ENCODE results near the gene SMIM22. TPM values are rescaled to one million over a fixed set of nuclear protein-coding genes. Genes with fewer than 3 reads are reported as not detected.

The SMIM22 gene
- total RNA-seq, 2 donors from 2014 or later, result not detected

DNA sequence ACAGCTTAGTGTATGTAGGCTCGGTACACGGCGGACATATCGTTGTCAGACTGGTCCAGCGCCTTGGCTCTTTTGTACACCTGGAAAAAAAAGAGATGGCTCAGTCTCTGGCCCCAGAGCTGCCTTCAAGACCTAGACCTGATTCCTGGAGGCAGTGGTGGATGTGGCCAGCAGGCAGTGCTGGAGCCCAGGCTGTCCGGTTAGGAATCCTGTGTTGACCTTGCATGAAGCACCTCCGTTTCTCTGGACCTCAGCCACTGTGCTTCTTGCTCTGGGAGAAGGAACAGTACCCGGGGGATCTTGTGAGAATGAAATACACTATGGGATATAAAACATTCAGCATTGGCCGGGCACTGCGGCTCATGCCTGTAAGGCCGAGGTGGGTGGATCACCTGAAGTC is 10.1 kb downstream of the SMIM22 start:
- Mint-ChIP-seq H3K9me3 (no peaks in the 10 kb centered on the region), H3K27ac (peak overlapping the region; percentile 44), H3K36me3 (ENCODE audit: low read depth) (peaks cover 34% of the 10 kb centered on the region), H3K27me3 (ENCODE audit: insufficient read depth) (no peaks in the 10 kb centered on the region), H3K4me3 (no peak overlapping the region), H3K4me1 (peaks cover 9% of the 10 kb centered on the region)
- Histone ChIP-seq H3K9ac (ENCODE audit: extremely low read depth, low read length, poor library complexity, severe bottlenecking) (no peak overlapping the region), H3K36me3 (ENCODE audit: control insufficient read depth, insufficient read depth, low read length) (peaks cover 43% of the 10 kb centered on the region), H3K9me3 (ENCODE audit: control insufficient read depth, low read length) (no peaks in the 10 kb centered on the region), H3K27ac (ENCODE audit: low read depth, low read length) (no peak overlapping the region), H3K4me3 (ENCODE audit: low read length) (no peak overlapping the region), H3K4me1 (ENCODE audit: control insufficient read depth, insufficient read depth, low read length) (peaks cover 9% of the 10 kb centered on the region), H3K27me3 (ENCODE audit: control insufficient read depth, insufficient read depth, low read length, poor library complexity, severe bottlenecking) (no peaks in the 10 kb centered on the region)
- DNase-seq, result no peak
- TF ChIP-seq, protein P1, sequence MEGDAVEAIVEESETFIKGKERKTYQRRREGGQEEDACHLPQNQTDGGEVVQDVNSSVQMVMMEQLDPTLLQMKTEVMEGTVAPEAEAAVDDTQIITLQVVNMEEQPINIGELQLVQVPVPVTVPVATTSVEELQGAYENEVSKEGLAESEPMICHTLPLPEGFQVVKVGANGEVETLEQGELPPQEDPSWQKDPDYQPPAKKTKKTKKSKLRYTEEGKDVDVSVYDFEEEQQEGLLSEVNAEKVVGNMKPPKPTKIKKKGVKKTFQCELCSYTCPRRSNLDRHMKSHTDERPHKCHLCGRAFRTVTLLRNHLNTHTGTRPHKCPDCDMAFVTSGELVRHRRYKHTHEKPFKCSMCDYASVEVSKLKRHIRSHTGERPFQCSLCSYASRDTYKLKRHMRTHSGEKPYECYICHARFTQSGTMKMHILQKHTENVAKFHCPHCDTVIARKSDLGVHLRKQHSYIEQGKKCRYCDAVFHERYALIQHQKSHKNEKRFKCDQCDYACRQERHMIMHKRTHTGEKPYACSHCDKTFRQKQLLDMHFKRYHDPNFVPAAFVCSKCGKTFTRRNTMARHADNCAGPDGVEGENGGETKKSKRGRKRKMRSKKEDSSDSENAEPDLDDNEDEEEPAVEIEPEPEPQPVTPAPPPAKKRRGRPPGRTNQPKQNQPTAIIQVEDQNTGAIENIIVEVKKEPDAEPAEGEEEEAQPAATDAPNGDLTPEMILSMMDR (conservative IDR thresholded peaks at IDR 0.05), result no peak
- WGBS, 2 experiments (ENCODE audit: insufficient coverage in 1 of 2, insufficient read length in 1 of 2), result 93 to 95% methylated on average over 8 to 11 of the region's 11 CpGs

DNA sequence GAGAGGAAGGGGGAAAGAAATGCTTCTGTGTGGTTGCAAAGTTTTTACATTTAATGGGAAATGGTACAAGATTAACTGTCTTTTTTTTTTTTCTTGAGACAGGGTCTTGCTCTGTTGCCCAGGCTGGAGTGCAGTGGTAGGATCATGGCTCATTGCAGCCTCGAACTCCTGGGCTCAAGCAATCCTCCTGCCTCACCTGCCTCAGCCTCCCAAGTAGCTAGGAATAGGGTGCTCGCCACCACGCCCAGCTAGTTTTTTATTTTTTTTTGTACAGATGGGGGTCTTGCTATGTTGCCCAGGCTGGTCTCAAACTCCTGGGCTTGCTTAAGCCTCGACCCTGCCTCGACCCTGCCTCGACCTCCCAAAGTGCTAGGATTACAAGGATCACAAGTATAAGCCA is 11.1 kb downstream of the SMIM22 start:
- Mint-ChIP-seq H3K36me3 (ENCODE audit: low read depth) (peaks cover 37% of the 10 kb centered on the region), H3K27ac (no peak overlapping the region), H3K9me3 (no peaks in the 10 kb centered on the region), H3K4me1 (peaks cover 9% of the 10 kb centered on the region), H3K4me3 (no peak overlapping the region), H3K27me3 (ENCODE audit: insufficient read depth) (no peaks in the 10 kb centered on the region)
- Histone ChIP-seq H3K9me3 (ENCODE audit: control insufficient read depth, low read length) (no peaks in the 10 kb centered on the region), H3K27ac (ENCODE audit: low read depth, low read length) (no peak overlapping the region), H3K9ac (ENCODE audit: extremely low read depth, low read length, poor library complexity, severe bottlenecking) (no peak overlapping the region), H3K27me3 (ENCODE audit: control insufficient read depth, insufficient read depth, low read length, poor library complexity, severe bottlenecking) (no peaks in the 10 kb centered on the region), H3K4me1 (ENCODE audit: control insufficient read depth, insufficient read depth, low read length) (peaks cover 5% of the 10 kb centered on the region), H3K36me3 (ENCODE audit: control insufficient read depth, insufficient read depth, low read length) (peaks cover 47% of the 10 kb centered on the region), H3K4me3 (ENCODE audit: low read length) (no peak overlapping the region)
- WGBS, 2 experiments (ENCODE audit: insufficient coverage in 1 of 2, insufficient read length in 1 of 2), result 94 to 96% methylated on average over 3 to 6 of the region's 6 CpGs
- DNase-seq, result no peak
- TF ChIP-seq, protein P1 (conservative IDR thresholded peaks at IDR 0.05), result no peak

DNA sequence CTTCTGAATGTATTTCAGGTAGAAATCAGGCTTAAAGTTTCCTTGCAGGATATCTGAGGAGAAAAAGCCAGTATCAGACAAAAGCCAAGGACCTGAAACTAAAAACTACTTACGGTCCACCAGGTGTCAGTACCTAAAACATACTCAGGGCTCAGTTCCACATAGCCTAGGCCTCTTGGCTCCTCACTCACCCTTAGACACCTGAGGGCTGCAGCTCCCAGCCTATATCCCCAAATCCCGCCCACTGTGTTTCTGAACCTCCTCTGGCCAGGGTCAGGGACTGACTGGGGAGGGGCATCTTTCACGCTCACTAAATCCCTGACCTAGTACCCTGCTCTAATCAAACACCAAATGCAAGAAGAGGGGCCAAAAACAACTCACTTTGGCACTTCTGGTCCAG is 16.1 kb downstream of the SMIM22 start:
- no peaks in the 10 kb centered on the region for H3K27me3 ChIP-seq (ENCODE audit: control insufficient read depth, insufficient read depth, low read length, poor library complexity, severe bottlenecking)
- no peaks in the 10 kb centered on the region for H3K4me1 Mint-ChIP-seq
- no peaks in the 10 kb centered on the region for H3K9me3 Mint-ChIP-seq
- no peak overlapping the region for H3K27ac ChIP-seq (ENCODE audit: low read depth, low read length)
- no peaks in the 10 kb centered on the region for H3K4me1 ChIP-seq (ENCODE audit: control insufficient read depth, insufficient read depth, low read length)
- DNase-seq, result no peak
- no peak overlapping the region for H3K4me3 Mint-ChIP-seq
- TF ChIP-seq, protein P1 (conservative IDR thresholded peaks at IDR 0.05), result no peak
- 92% methylated on average over 2 to 3 of the region's 3 CpGs for WGBS, 2 experiments (ENCODE audit: insufficient coverage in 1 of 2, insufficient read length in 1 of 2)
- H3K27ac Mint-ChIP-seq, result no peak overlapping the region
- H3K36me3 ChIP-seq (ENCODE audit: control insufficient read depth, insufficient read depth, low read length), result peaks cover 74% of the 10 kb centered on the region
- H3K9me3 ChIP-seq (ENCODE audit: control insufficient read depth, low read length), result no peaks in the 10 kb centered on the region
- no peaks in the 10 kb centered on the region for H3K27me3 Mint-ChIP-seq (ENCODE audit: insufficient read depth)
- H3K9ac ChIP-seq (ENCODE audit: extremely low read depth, low read length, poor library complexity, severe bottlenecking), result no peak overlapping the region
- no peak overlapping the region for H3K4me3 ChIP-seq (ENCODE audit: low read length)
- peaks cover 60% of the 10 kb centered on the region for H3K36me3 Mint-ChIP-seq (ENCODE audit: low read depth)

All from endodermal cell (in vitro differentiated cells).